Fibroblast of villous mesenchyme (primary cell): Measurements from ENCODE around the gene SEMA4F. TPM values are rescaled to one million over a fixed set of nuclear protein-coding genes. Genes with fewer than 3 reads are reported as not detected.

Source experiments
- DNase-seq: peaks from one replicate; pipeline ENCODE4 v3.0.0-alpha.2; 2010; ENCODE audit warnings: low read depth
- H3K4me3 ChIP-seq: 2 replicates; pipeline ENCODE4 v1.5.1; 2011; ENCODE audit warnings: low read depth, mild to moderate bottlenecking, low read length
- CTCF ChIP-seq: IDR thresholded peaks from 2 replicates; pipeline ENCODE4 v1.5.1; 2012; ENCODE audit warnings: low read depth, mild to moderate bottlenecking, low read length; ENCODE audit not compliant: insufficient read depth
- total RNA-seq: library from RNA; depleted of rRNA; stranded (reverse); fragments of >200 nt; gene quantifications from 2 replicates; pipeline ENCODE4 v1.2.3, GENCODE V29; 2012

The SEMA4F gene
- total RNA-seq, 1 donor: 5.6 TPM

- TF ChIP-seq CTCF: no peak
- DNase-seq: no peak
- H3K4me3 ChIP-seq: no peak overlapping the region
These were observed 48.1 kb downstream of the SEMA4F start for GRCh38 chr2:74702001-74702715.

GRCh38 chr2:74703373-74703772 lies 49.3 kb downstream of the SEMA4F start:
- DNase-seq: peak; percentile 71
- no peak overlapping the region for H3K4me3 ChIP-seq
- no peak for TF ChIP-seq CTCF

GRCh38 chr2:74704216-74704615 lies 50.2 kb downstream of the SEMA4F start:
- no peak for DNase-seq
- no peak for TF ChIP-seq CTCF
- no peak overlapping the region for H3K4me3 ChIP-seq

GRCh38 chr2:74706741-74707140 lies 52.7 kb downstream of the SEMA4F start:
- H3K4me3 ChIP-seq: no peak overlapping the region
- no peak for DNase-seq
- no peak for TF ChIP-seq CTCF

GRCh38 chr2:74707837-74708236 lies 53.8 kb downstream of the SEMA4F start:
- no peak for TF ChIP-seq CTCF
- no peak for DNase-seq
- no peak overlapping the region for H3K4me3 ChIP-seq

GRCh38 chr2:74708296-74708695 lies 54.2 kb downstream of the SEMA4F start:
- no peak overlapping the region for H3K4me3 ChIP-seq
- no peak for TF ChIP-seq CTCF
- peak; percentile 27 for DNase-seq

- no peak for TF ChIP-seq CTCF
- DNase-seq: peak; percentile 64
- H3K4me3 ChIP-seq: no peak overlapping the region
These were observed 54.8 kb downstream of the SEMA4F start for GRCh38 chr2:74708883-74709282.
